WTC11 (cell line): Measurements from ENCODE around the gene GABRG2. TPM values are rescaled to one million over a fixed set of nuclear protein-coding genes. Genes with fewer than 3 reads are reported as not detected.

Source experiments
- CBFB ChIP-seq: sonication (generic); formaldehyde crosslinking; IDR thresholded peaks from 2 replicates; pipeline ENCODE4 v1.8.1; 2022; ENCODE audit warnings: mild to moderate bottlenecking, low read depth, missing genetic modification reagents
- CREB1 ChIP-seq: sonication (generic); formaldehyde crosslinking; IDR thresholded peaks from 2 replicates; pipeline ENCODE4 v1.8.0; 2023; ENCODE audit warnings: mild to moderate bottlenecking, missing genetic modification reagents
- E2F1 ChIP-seq: sonication (generic); formaldehyde crosslinking; IDR thresholded peaks from 2 replicates; pipeline ENCODE4 v1.8.0; 2022; ENCODE audit warnings: mild to moderate bottlenecking, missing genetic modification reagents
- ESRRA ChIP-seq: sonication (generic); formaldehyde crosslinking; IDR thresholded peaks from 2 replicates; pipeline ENCODE4 v1.8.1; 2022; ENCODE audit warnings: mild to moderate bottlenecking, missing genetic modification reagents, borderline replicate concordance
- ETV6 ChIP-seq: sonication (generic); formaldehyde crosslinking; IDR thresholded peaks from 2 replicates; pipeline ENCODE4 v1.8.1; 2022; ENCODE audit warnings: mild to moderate bottlenecking, missing genetic modification reagents
- FOXK1 ChIP-seq: sonication (generic); formaldehyde crosslinking; IDR thresholded peaks from 2 replicates; pipeline ENCODE4 v1.8.0; 2022; ENCODE audit warnings: mild to moderate bottlenecking, moderate library complexity, missing genetic modification reagents
- FOXP4 ChIP-seq: sonication (generic); formaldehyde crosslinking; IDR thresholded peaks from 2 replicates; pipeline ENCODE4 v1.8.0; 2022; ENCODE audit warnings: mild to moderate bottlenecking, missing genetic modification reagents
- JUN ChIP-seq: sonication (generic); formaldehyde crosslinking; IDR thresholded peaks from 2 replicates; pipeline ENCODE4 v1.8.0; 2023; ENCODE audit warnings: mild to moderate bottlenecking, missing genetic modification reagents
- NFE2L1 ChIP-seq: sonication (generic); formaldehyde crosslinking; IDR thresholded peaks from 2 replicates; pipeline ENCODE4 v1.8.1; 2023; ENCODE audit warnings: missing genetic modification reagents
- NFYB ChIP-seq: sonication (generic); formaldehyde crosslinking; conservative IDR thresholded peaks from 2 replicates; pipeline ENCODE4 v1.8.0; 2022; ENCODE audit warnings: low read depth, missing genetic modification reagents
- RELA ChIP-seq: sonication (generic); formaldehyde crosslinking; IDR thresholded peaks from 2 replicates; pipeline ENCODE4 v1.8.1; 2022; ENCODE audit warnings: missing genetic modification reagents, mild to moderate bottlenecking, borderline replicate concordance
- SMAD3 ChIP-seq: sonication (generic); formaldehyde crosslinking; IDR thresholded peaks from 2 replicates; pipeline ENCODE4 v1.8.0; 2022; ENCODE audit warnings: missing genetic modification reagents, mild to moderate bottlenecking, borderline replicate concordance
- SMAD4 ChIP-seq: sonication (generic); formaldehyde crosslinking; IDR thresholded peaks from 2 replicates; pipeline ENCODE4 v1.8.0; 2022; ENCODE audit warnings: mild to moderate bottlenecking, missing genetic modification reagents
- SP1 ChIP-seq: sonication (generic); formaldehyde crosslinking; conservative IDR thresholded peaks from 2 replicates; pipeline ENCODE4 v1.8.1; 2022; ENCODE audit warnings: missing genetic modification reagents
- TEAD1 ChIP-seq: sonication (generic); formaldehyde crosslinking; IDR thresholded peaks from 2 replicates; pipeline ENCODE4 v1.8.0; 2022; ENCODE audit warnings: mild to moderate bottlenecking, missing genetic modification reagents
- TEAD4 ChIP-seq: sonication (generic); formaldehyde crosslinking; IDR thresholded peaks from 2 replicates; pipeline ENCODE4 v1.8.0; 2022; ENCODE audit warnings: mild to moderate bottlenecking, missing genetic modification reagents
- TP53 ChIP-seq: sonication (generic); formaldehyde crosslinking; IDR thresholded peaks from 2 replicates; pipeline ENCODE4 v1.8.1; 2023; ENCODE audit warnings: mild to moderate bottlenecking, missing genetic modification reagents
- USF1 ChIP-seq: sonication (generic); formaldehyde crosslinking; IDR thresholded peaks from 2 replicates; pipeline ENCODE4 v1.8.0; 2022; ENCODE audit warnings: mild to moderate bottlenecking, missing genetic modification reagents
- ZBTB21 ChIP-seq: sonication (generic); formaldehyde crosslinking; IDR thresholded peaks from 2 replicates; pipeline ENCODE4 v1.8.1; 2023; ENCODE audit warnings: mild to moderate bottlenecking, missing genetic modification reagents, borderline replicate concordance
- ZNF121 ChIP-seq: sonication (generic); formaldehyde crosslinking; IDR thresholded peaks from 2 replicates; pipeline ENCODE4 v1.8.0; 2023; ENCODE audit warnings: missing genetic modification reagents
- ZNF138 ChIP-seq: sonication (generic); formaldehyde crosslinking; conservative IDR thresholded peaks from 2 replicates; pipeline ENCODE4 v1.8.1; 2022; ENCODE audit warnings: mild to moderate bottlenecking, moderate library complexity, missing genetic modification reagents
- ZNF232 ChIP-seq: sonication (generic); formaldehyde crosslinking; IDR thresholded peaks from 2 replicates; pipeline ENCODE4 v1.8.0; 2022; ENCODE audit warnings: mild to moderate bottlenecking, missing genetic modification reagents
- ZNF671 ChIP-seq: fragments of 250-450 bp; sonication (Bioruptor Pico); IDR thresholded peaks from 2 replicates; pipeline ENCODE4 v1.8.0; 2021; ENCODE audit warnings: mild to moderate bottlenecking
- total RNA-seq: library from RNA; stranded (reverse); gene quantifications from 3 replicates; pipeline ENCODE4 v1.2.3, GENCODE V29; 2021
- TF ChIP-seq, protein P1 (sequence below): sonication (generic); formaldehyde crosslinking; IDR thresholded peaks from 2 replicates; pipeline ENCODE4 v1.8.0; 2023; ENCODE audit warnings: mild to moderate bottlenecking, missing genetic modification reagents
- TF ChIP-seq, protein P2 (sequence below): sonication (generic); formaldehyde crosslinking; IDR thresholded peaks from 2 replicates; pipeline ENCODE4 v1.8.0; 2023; ENCODE audit warnings: missing genetic modification reagents, mild to moderate bottlenecking, borderline replicate concordance
- TF ChIP-seq, protein P3 (sequence below): sonication (generic); formaldehyde crosslinking; IDR thresholded peaks from 2 replicates; pipeline ENCODE4 v1.8.1; 2023; ENCODE audit warnings: mild to moderate bottlenecking, missing genetic modification reagents

The GABRG2 gene
- total RNA-seq, 1 experiment from 2014 or later, result 4.0 TPM

DNA sequence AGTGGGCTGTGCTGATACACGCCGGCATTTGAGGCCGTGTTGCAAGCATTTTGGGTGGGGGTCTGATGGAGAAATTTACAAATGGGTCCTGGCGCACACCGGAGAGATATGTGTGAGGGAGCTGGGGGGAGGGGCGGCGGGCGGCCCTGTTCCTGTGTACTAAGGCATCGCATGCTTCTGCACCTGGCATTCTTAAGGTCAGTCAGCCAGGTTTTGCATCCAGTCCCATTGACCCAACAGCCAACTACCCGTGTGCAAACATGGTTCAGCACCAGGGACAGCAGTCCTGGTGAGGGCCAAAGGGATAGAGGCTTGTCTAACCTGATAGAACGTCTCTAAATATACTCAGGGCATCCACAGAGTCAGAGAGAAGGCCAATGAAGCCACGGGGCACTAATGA lies 839 bp downstream of the GABRG2 start (continued):
- TF ChIP-seq RELA, result no peak
- TF ChIP-seq ZNF671 (CRISPR knock-in tag), result peak; percentile 10; the same call in 1 of the 2 replicates
- TF ChIP-seq E2F1 (CRISPR knock-in tag), result no peak
- TF ChIP-seq, protein P1, sequence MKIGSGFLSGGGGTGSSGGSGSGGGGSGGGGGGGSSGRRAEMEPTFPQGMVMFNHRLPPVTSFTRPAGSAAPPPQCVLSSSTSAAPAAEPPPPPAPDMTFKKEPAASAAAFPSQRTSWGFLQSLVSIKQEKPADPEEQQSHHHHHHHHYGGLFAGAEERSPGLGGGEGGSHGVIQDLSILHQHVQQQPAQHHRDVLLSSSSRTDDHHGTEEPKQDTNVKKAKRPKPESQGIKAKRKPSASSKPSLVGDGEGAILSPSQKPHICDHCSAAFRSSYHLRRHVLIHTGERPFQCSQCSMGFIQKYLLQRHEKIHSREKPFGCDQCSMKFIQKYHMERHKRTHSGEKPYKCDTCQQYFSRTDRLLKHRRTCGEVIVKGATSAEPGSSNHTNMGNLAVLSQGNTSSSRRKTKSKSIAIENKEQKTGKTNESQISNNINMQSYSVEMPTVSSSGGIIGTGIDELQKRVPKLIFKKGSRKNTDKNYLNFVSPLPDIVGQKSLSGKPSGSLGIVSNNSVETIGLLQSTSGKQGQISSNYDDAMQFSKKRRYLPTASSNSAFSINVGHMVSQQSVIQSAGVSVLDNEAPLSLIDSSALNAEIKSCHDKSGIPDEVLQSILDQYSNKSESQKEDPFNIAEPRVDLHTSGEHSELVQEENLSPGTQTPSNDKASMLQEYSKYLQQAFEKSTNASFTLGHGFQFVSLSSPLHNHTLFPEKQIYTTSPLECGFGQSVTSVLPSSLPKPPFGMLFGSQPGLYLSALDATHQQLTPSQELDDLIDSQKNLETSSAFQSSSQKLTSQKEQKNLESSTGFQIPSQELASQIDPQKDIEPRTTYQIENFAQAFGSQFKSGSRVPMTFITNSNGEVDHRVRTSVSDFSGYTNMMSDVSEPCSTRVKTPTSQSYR (CRISPR knock-in tag), result peak; percentile 89; the same call in 1 of the 2 replicates
- peak; percentile 98 for TF ChIP-seq FOXP4 (CRISPR knock-in tag)
- peak; percentile 94 for TF ChIP-seq TP53
- TF ChIP-seq, protein P2, sequence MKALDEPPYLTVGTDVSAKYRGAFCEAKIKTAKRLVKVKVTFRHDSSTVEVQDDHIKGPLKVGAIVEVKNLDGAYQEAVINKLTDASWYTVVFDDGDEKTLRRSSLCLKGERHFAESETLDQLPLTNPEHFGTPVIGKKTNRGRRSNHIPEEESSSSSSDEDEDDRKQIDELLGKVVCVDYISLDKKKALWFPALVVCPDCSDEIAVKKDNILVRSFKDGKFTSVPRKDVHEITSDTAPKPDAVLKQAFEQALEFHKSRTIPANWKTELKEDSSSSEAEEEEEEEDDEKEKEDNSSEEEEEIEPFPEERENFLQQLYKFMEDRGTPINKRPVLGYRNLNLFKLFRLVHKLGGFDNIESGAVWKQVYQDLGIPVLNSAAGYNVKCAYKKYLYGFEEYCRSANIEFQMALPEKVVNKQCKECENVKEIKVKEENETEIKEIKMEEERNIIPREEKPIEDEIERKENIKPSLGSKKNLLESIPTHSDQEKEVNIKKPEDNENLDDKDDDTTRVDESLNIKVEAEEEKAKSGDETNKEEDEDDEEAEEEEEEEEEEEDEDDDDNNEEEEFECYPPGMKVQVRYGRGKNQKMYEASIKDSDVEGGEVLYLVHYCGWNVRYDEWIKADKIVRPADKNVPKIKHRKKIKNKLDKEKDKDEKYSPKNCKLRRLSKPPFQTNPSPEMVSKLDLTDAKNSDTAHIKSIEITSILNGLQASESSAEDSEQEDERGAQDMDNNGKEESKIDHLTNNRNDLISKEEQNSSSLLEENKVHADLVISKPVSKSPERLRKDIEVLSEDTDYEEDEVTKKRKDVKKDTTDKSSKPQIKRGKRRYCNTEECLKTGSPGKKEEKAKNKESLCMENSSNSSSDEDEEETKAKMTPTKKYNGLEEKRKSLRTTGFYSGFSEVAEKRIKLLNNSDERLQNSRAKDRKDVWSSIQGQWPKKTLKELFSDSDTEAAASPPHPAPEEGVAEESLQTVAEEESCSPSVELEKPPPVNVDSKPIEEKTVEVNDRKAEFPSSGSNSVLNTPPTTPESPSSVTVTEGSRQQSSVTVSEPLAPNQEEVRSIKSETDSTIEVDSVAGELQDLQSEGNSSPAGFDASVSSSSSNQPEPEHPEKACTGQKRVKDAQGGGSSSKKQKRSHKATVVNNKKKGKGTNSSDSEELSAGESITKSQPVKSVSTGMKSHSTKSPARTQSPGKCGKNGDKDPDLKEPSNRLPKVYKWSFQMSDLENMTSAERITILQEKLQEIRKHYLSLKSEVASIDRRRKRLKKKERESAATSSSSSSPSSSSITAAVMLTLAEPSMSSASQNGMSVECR, result peak; percentile 73; the same call in 1 of the 2 replicates
- TF ChIP-seq SMAD3 (CRISPR knock-in tag), result peak; percentile 97
- TF ChIP-seq, protein P3, sequence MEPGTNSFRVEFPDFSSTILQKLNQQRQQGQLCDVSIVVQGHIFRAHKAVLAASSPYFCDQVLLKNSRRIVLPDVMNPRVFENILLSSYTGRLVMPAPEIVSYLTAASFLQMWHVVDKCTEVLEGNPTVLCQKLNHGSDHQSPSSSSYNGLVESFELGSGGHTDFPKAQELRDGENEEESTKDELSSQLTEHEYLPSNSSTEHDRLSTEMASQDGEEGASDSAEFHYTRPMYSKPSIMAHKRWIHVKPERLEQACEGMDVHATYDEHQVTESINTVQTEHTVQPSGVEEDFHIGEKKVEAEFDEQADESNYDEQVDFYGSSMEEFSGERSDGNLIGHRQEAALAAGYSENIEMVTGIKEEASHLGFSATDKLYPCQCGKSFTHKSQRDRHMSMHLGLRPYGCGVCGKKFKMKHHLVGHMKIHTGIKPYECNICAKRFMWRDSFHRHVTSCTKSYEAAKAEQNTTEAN (CRISPR knock-in tag), result peak; percentile 87; the same call in 1 of the 2 replicates
- TF ChIP-seq SP1 (CRISPR knock-in tag), result peak; percentile 53; the same call in 1 of the 2 replicates
- no peak for TF ChIP-seq JUN (CRISPR knock-in tag)
- TF ChIP-seq ETV6 (CRISPR knock-in tag), result peak; percentile 96
- peak; percentile 86 for TF ChIP-seq TEAD1 (CRISPR knock-in tag)
- TF ChIP-seq NFYB (CRISPR knock-in tag), result 0 out of 2 replicates have a peak, but pooled peaks have one; percentile 25
- TF ChIP-seq FOXK1, result peak; percentile 93
- peak; percentile 93 for TF ChIP-seq ZNF232 (CRISPR knock-in tag)
- TF ChIP-seq CREB1, result peak; percentile 86; the same call in 1 of the 2 replicates
- TF ChIP-seq NFE2L1 (CRISPR knock-in tag), result peak; percentile 66; the same call in 1 of the 2 replicates
- no peak for TF ChIP-seq ZNF121 (CRISPR knock-in tag)
- peak; percentile 83; the same call in 1 of the 2 replicates for TF ChIP-seq TEAD4 (CRISPR knock-in tag)
- peak; percentile 57; the same call in 1 of the 2 replicates for TF ChIP-seq USF1 (CRISPR knock-in tag)
- 0 out of 2 replicates have a peak, but pooled peaks have one; percentile 66 for TF ChIP-seq CBFB
- TF ChIP-seq ZBTB21 (CRISPR knock-in tag), result peak; percentile 72; the same call in 1 of the 2 replicates
- TF ChIP-seq ZNF138, result peak; percentile 80; the same call in 1 of the 2 replicates
- TF ChIP-seq ESRRA (CRISPR knock-in tag), result peak; percentile 61; the same call in 1 of the 2 replicates
- TF ChIP-seq SMAD4, result 0 out of 2 replicates have a peak, but pooled peaks have one; percentile 52
